ENCODE results near the gene TIFAB.

- TF ChIP-seq CTCF (IDR thresholded peaks at IDR 0.05): no peak
- no peak for TF ChIP-seq POLR2A (IDR thresholded peaks at IDR 0.05)
Measured at GRCh38 chr5:135491038-135491551, 38.9 kb upstream of the TIFAB start.

Data from sigmoid colon (tissue), 3 donors.